K562 (cell line): ENCODE results near the gene IGSF21. TPM values are rescaled to one million over a fixed set of nuclear protein-coding genes. Genes with fewer than 3 reads are reported as not detected.
A peak's percentile ranks its signal among the peaks of the same experiment; 100 is the strongest.

Source experiments
- ATAC-seq: fragments of 200-7000 bp; cut with Tn5 transposase; 3 replicates; pipeline ENCODE4 v1.9.1; 2020; ENCODE audit warnings: moderate library complexity
- BruUV-seq: library from RNA; stranded (reverse); fragments of 400-500 nt; replicated peaks from 2 replicates; lab custom pipeline; 2021; lab: Mats Ljungman, UMichigan
- CTCF ChIA-PET: fragments of 300-600 bp; formaldehyde crosslinking; extraction: SDS; loops from one replicate; lab custom pipeline; 2021; ENCODE audit warnings: low intra/inter-chr PET ratio; lab: Yijun Ruan, JAX
- POLR2A ChIA-PET: fragments of 300-600, 350-650 bp; sonication (Branson Sonifier 250); formaldehyde crosslinking; extraction: SDS; loops from one replicate; lab custom pipeline; 2021; ENCODE audit warnings: antibody characterized with exemption, inconsistent platforms; lab: Yijun Ruan, JAX
- DNase-seq, 4 experiments: peaks; one replicate each; pipeline versions ENCODE4 v3.0.0 to v3.0.0-alpha.2; 2011 to 2018; ENCODE audit warnings: low spot score in 3 of 4, mixed read lengths in 3 of 4; ENCODE audit errors: extremely low read depth in 1 of 4
- FAIRE-seq: peaks from 2 replicates; lab custom pipeline; 2011; peaks lifted over from hg19 to GRCh38; lab: Jason Lieb, UNC
- H2AFZ ChIP-seq: 2 replicates; pipeline ENCODE4 v1.6.0; 2011; ENCODE audit warnings: low read depth, low read length, control low read depth, inconsistent platforms
- H3K27ac ChIP-seq: fragments of 200-600 bp; 3 replicates; pipeline ENCODE4 v1.8.0; 2011; ENCODE audit warnings: low read depth, mild to moderate bottlenecking, control low read depth, inconsistent platforms, low read length, moderate library complexity, mixed read lengths; ENCODE audit errors: extremely low read depth
- H3K27me3 ChIP-seq, 2 experiments: fragments of 300-600 bp in 1 of 2; 2 replicates in 1 of 2; 3 replicates in 1 of 2; pipeline versions ENCODE4 v1.6.0 to v1.8.0; 2011; ENCODE audit warnings: inconsistent platforms in 2 of 2, low read length in 2 of 2, mild to moderate bottlenecking in 1 of 2, mixed read lengths in 1 of 2, moderate library complexity in 1 of 2; ENCODE audit not compliant: control insufficient read depth in 2 of 2, insufficient read depth in 2 of 2
- H3K36me3 ChIP-seq: fragments of 300-600 bp; 3 replicates; pipeline ENCODE4 v1.8.0; 2011; ENCODE audit warnings: mild to moderate bottlenecking, low read length, inconsistent platforms; ENCODE audit not compliant: control insufficient read depth, insufficient read depth
- H3K4me1 ChIP-seq, 2 experiments: fragments of 200-600 bp in 1 of 2; replicated peaks in 1 of 2; 2 replicates in 1 of 2; 3 replicates in 1 of 2; pipeline versions ENCODE4 v1.5.1 to v1.8.0; 2011; ENCODE audit warnings: inconsistent platforms in 2 of 2, low read length in 2 of 2, mild to moderate bottlenecking in 1 of 2, mixed read lengths in 1 of 2, moderate library complexity in 1 of 2; ENCODE audit not compliant: control insufficient read depth in 2 of 2, insufficient read depth in 2 of 2
- H3K4me2 ChIP-seq: 2 replicates; pipeline ENCODE4 v1.6.1; 2011; ENCODE audit warnings: low read length, control low read depth, inconsistent platforms, mixed read lengths; ENCODE audit not compliant: insufficient read depth
- H3K4me3 ChIP-seq: fragments of 200-600 bp; sonication (generic), shearing (Covaris generic); 2 replicates; pipeline ENCODE4 v1.5.1; 2016; ENCODE audit warnings: control low read depth, inconsistent platforms
- H3K79me2 ChIP-seq: fragments of 200-600 bp; 3 replicates; pipeline ENCODE4 v1.8.0; 2011; ENCODE audit warnings: low read length, inconsistent platforms; ENCODE audit not compliant: control insufficient read depth, insufficient read depth
- H3K9ac ChIP-seq, 2 experiments: 2 replicates each; pipeline versions ENCODE4 v1.6.0 to v1.6.1; 2011; ENCODE audit warnings: low read depth in 2 of 2, low read length in 2 of 2, control low read depth in 1 of 2, inconsistent platforms in 1 of 2, mild to moderate bottlenecking in 1 of 2, mixed read lengths in 1 of 2; ENCODE audit not compliant: insufficient read depth in 1 of 2
- H3K9me1 ChIP-seq: one replicate; pipeline ENCODE4 v1.6.0; 2011; ENCODE audit warnings: inconsistent platforms, mild to moderate bottlenecking, low read length, moderate library complexity; ENCODE audit not compliant: control insufficient read depth, insufficient read depth
- H3K9me3 ChIP-seq: replicated peaks from 2 replicates; pipeline ENCODE4 v1.5.1; 2011; ENCODE audit warnings: low read depth, low read length, inconsistent platforms; ENCODE audit not compliant: control insufficient read depth, insufficient read depth
- H4K20me1 ChIP-seq: replicated peaks from 2 replicates; pipeline ENCODE4 v1.6.1; 2011; ENCODE audit warnings: low read length, inconsistent platforms, mixed read lengths; ENCODE audit not compliant: control insufficient read depth, insufficient read depth
- AFF1 ChIP-seq, 2 experiments: fragments of 450-650 bp; IDR thresholded peaks; 2 replicates each; pipeline ENCODE4 v1.6.1; 2018; ENCODE audit warnings: mild to moderate bottlenecking in 2 of 2, low read depth in 1 of 2; ENCODE audit not compliant: partially characterized antibody in 2 of 2
- BRCA1 ChIP-seq, 2 experiments: fragments of 450-650 bp in 1 of 2; sonication (generic) in 1 of 2; formaldehyde crosslinking in 1 of 2; IDR thresholded peaks; 2 replicates each; pipeline versions ENCODE4 v1.5.0 to v1.6.1; 2017 to 2020; ENCODE audit warnings: mild to moderate bottlenecking in 1 of 2, missing genetic modification reagents in 1 of 2
- DEAF1 ChIP-seq: fragments of 450-650 bp; formaldehyde crosslinking; IDR thresholded peaks from 2 replicates; pipeline ENCODE4 v1.4.0; 2020; ENCODE audit warnings: mild to moderate bottlenecking, moderate library complexity
- EHMT2 ChIP-seq: fragments of 450-650 bp; IDR thresholded peaks from 2 replicates; pipeline ENCODE4 v1.6.1; 2018; ENCODE audit warnings: antibody characterized with exemption
- HOMEZ ChIP-seq: fragments of 250-450 bp; sonication (Bioruptor Pico); IDR thresholded peaks from 2 replicates; pipeline ENCODE4 v1.4.0; 2020; ENCODE audit warnings: mild to moderate bottlenecking, moderate library complexity
- KDM2B ChIP-seq: fragments of 250-450 bp; sonication (Bioruptor Pico); IDR thresholded peaks from 2 replicates; pipeline ENCODE4 v1.8.0; 2021; ENCODE audit warnings: mild to moderate bottlenecking, moderate library complexity
- MIER1 ChIP-seq: fragments of 450-650 bp; IDR thresholded peaks from 2 replicates; pipeline ENCODE4 v1.6.1; 2016; ENCODE audit warnings: antibody characterized with exemption, mild to moderate bottlenecking, low read depth
- SRSF9 ChIP-seq: fragments of 200-400 bp; formaldehyde crosslinking; IDR thresholded peaks from 2 replicates; pipeline ENCODE4 v1.6.1; 2017; ENCODE audit warnings: low read depth, low read length, borderline replicate concordance
- WGBS: fragments of 100-300 bp; shearing (Covaris generic); methylation state at CpG from one replicate; pipeline ENCODE4 v1.1.6; 2016; ENCODE audit warnings: low coverage, mixed read lengths; ENCODE audit not compliant: insufficient coverage; ENCODE audit errors: missing lambda C conversion rate; 5-methylcytosine and 5-hydroxymethylcytosine counted together
- in situ Hi-C: fragments of 300-500 bp; cut with MboI; formaldehyde crosslinking; loops from 4 replicates; pipeline ENCODE4 v1.15.0; 2018; ENCODE audit warnings: inconsistent platforms, mixed read lengths
- intact Hi-C: fragments of 100-400 bp; cut with micrococcal nuclease; formaldehyde crosslinking; loops from 2 replicates; pipeline ENCODE4 v1.14.2; 2022
- polyA plus RNA-seq, 8 experiments: library from polyadenylated mRNA; depleted of rRNA in 4 of 8; stranded (reverse) in 5 of 8; unstranded in 3 of 8; fragments of >200 nt; fragmentation: Nextera tagmentation in 2 of 8; fragmentation: Illumina TruSeq in 1 of 8; extraction: Ambion mirVana in 2 of 8; extraction: Trizol in 1 of 8; gene quantifications; 2 replicates each; pipeline versions ENCODE4 v1.2.1 to v1.2.3, GENCODE V29; 2011 to 2014; ENCODE audit warnings: inconsistent platforms in 1 of 8, missing spikeins in 1 of 8
- total RNA-seq, 7 experiments: library from RNA; depleted of rRNA in 6 of 7; stranded (reverse); fragments of >200 nt in 6 of 7; fragmentation: Illumina TruSeq in 2 of 7; extraction: Trizol in 2 of 7; gene quantifications; 2 replicates each; pipeline versions ENCODE4 v1.2.1 to v1.2.3, GENCODE V29; 2011 to 2021; ENCODE audit warnings: low replicate concordance in 1 of 7

The IGSF21 gene
- total and polyA plus RNA-seq, 9 of the 15 experiments (the other 6 are each of a cell fraction or from before 2014, with no cell fraction given) = not detected

- TF ChIP-seq HOMEZ (CRISPR knock-in tag) (no peak), DEAF1 (CRISPR knock-in tag) (no peak)
Observed at GRCh38 chr1:18060366-18060765, 47.2 kb upstream of the IGSF21 start (continued).

GRCh38 chr1:18062185-18062584 is 45.4 kb upstream of the IGSF21 start:
- no peak for ATAC-seq
- FAIRE-seq = no peak
- CTCF ChIA-PET = no interaction called here
- no peak for TF ChIP-seq BRCA1 (IDR thresholded peaks at IDR 0.05)
- TF ChIP-seq BRCA1 (CRISPR knock-in tag; IDR thresholded peaks at IDR 0.05) = no peak
- peak in 1 of 2 experiments; percentile 50 for TF ChIP-seq AFF1 (IDR thresholded peaks at IDR 0.05; ENCODE audit: low read depth in 1 of 2, partially characterized antibody in 2 of 2)
- peak; percentile 96 for TF ChIP-seq EHMT2
- TF ChIP-seq KDM2B (CRISPR knock-in tag) = no peak
- peak; percentile 88 for TF ChIP-seq MIER1
- no peak for TF ChIP-seq SRSF9

More at GRCh38 chr1:18062185-18062584, 45.4 kb upstream of the IGSF21 start:
- Histone ChIP-seq H3K9me1 (no peaks in the 10 kb centered on the region), H3K79me2 (no peaks in the 10 kb centered on the region), H3K36me3 (no peaks in the 10 kb centered on the region), H4K20me1 (no peaks in the 10 kb centered on the region), H3K27me3 (peaks cover 0 to 9% of the 10 kb centered on the region in 2 experiments; a peak in 1 of 5 replicates), H3K9me3 (no peaks in the 10 kb centered on the region), H3K27ac (no peak overlapping the region), H2AFZ (no peak overlapping the region), H3K4me2 (no peak overlapping the region), H3K4me1 (no peaks in the 10 kb centered on the region), H3K4me3 (no peak overlapping the region), H3K9ac (no peak overlapping the region)
- intact Hi-C loops (no loop called here), in situ Hi-C loops (no loop called here)
- BruUV-seq = no TSS peak
- DNase-seq = peak in 2 of 4 experiments; percentile 26 to 28
- POLR2A ChIA-PET = no interaction called here
- 0% methylated on average over 2 of the region's 3 CpGs for WGBS
